Measurements from ENCODE around the gene IL4.

Gene IL4

DNA sequence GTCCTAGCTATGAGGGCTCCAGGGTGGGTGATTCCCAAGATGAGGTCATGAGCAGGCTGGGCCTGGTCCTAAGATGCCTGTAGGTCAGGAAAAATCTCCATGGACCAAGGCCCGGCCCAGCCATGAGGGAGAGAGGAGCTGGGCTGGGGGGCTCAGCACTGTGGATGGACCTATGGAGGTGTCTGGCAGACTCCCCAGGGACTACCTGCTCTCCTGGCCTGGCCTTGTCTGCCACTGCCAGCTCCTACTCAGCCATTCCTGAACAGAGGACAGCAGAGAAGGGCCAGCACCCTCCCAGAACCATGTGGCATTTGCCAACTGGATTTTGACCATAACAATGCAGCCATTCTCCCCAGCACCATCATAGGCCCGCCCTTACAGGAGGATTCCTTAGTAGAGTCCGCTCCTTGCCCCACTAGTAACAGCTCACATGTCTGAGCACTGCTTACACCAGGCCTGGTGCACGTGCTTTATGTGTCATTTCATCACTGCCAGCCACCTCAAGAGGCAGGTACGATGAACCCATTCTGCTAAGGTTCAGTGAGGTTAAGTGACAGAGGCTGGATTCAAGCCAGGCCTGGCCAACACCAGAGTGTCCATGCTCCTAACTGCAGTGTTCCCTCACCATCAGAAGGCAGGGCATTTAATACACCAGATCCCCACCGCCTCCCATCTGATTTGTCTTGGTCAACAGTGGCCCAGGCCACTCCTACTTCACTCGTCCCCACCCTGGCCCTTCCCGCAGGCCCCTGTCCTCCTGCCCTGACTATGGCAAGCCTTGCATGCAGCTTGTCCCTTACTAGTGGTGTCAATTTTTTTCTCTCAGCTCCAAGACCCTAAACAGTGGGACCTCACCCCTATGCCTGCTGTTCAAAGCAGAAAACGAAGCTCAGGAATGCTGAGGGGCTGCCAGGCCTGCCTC, 15.1 kb upstream of the IL4 start:
- DNase-seq = no peak

DNA sequence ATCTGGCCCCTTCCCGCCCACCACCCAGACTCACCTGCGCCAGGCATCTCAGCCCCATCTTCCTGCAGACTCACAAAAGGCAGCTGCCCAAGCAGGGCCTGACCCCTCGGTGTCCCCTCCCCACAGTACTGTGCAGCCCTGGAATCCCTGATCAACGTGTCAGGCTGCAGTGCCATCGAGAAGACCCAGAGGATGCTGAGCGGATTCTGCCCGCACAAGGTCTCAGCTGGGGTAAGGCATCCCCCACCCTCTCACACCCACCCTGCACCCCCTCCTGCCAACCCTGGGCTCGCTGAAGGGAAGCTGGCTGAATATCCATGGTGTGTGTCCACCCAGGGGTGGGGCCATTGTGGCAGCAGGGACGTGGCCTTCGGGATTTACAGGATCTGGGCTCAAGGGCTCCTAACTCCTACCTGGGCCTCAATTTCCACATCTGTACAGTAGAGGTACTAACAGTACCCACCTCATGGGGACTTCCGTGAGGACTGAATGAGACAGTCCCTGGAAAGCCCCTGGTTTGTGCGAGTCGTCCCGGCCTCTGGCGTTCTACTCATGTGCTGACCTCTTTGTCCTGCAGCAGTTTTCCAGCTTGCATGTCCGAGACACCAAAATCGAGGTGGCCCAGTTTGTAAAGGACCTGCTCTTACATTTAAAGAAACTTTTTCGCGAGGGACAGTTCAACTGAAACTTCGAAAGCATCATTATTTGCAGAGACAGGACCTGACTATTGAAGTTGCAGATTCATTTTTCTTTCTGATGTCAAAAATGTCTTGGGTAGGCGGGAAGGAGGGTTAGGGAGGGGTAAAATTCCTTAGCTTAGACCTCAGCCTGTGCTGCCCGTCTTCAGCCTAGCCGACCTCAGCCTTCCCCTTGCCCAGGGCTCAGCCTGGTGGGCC, 13.9 kb upstream of the IL4 start:
- no peak for DNase-seq

DNA sequence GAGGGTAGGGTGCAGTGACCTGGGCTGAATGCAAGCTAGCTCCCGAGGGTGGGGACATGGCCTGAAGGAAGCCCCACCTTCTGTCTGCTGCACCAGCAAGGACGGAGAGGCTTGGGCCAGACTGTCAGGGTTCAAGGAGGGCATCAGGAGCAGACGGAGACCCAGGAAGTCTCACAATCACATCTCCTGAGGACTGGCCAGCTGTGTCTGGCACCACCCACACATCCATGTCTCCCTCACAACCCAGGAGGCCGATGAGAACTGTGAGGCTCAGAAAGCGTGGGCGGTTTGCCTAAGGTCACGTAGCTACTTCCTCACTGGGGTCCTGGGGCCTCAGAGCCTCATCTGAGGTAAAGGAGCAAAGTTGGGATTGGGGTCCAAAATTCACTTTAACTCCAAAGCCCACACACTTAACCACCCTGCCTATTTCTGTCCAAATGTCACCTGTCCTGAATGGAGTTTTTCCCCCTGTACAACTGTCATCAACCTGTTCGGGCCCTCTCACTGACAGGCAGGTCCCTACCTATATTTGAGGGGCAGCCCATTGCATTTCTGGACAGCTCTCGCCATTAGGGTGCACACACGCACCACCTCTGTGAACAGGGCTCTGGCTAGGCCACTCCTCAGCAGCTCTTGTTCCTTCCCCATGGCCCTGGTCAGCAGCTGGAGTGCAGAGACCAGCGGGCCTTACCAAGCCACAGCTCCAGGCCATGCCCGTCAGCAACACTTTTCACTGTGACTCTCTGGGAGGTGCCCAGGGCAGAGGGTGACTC, 12.4 kb upstream of the IL4 start:
- no peak for DNase-seq

DNA sequence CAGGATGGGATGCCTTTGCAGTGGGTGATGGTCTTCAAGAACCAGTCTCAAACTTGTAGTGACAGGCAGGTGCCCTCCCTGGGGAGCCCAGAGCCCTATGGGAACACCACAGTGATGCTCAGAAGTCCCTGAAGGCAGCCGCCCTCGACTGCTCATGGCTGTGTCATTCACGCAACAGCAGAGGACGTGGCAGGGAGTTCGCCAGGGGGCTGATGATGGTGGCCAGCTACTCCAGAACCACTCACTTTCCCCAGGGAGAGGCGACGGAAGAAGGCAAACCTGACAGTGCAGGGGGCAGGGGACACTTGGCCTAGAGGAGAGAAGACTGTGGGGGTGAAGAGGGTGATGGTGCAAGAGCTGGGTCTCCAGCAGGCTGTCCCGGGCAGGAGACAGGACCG, 11.8 kb upstream of the IL4 start:
- DNase-seq = no peak

DNA sequence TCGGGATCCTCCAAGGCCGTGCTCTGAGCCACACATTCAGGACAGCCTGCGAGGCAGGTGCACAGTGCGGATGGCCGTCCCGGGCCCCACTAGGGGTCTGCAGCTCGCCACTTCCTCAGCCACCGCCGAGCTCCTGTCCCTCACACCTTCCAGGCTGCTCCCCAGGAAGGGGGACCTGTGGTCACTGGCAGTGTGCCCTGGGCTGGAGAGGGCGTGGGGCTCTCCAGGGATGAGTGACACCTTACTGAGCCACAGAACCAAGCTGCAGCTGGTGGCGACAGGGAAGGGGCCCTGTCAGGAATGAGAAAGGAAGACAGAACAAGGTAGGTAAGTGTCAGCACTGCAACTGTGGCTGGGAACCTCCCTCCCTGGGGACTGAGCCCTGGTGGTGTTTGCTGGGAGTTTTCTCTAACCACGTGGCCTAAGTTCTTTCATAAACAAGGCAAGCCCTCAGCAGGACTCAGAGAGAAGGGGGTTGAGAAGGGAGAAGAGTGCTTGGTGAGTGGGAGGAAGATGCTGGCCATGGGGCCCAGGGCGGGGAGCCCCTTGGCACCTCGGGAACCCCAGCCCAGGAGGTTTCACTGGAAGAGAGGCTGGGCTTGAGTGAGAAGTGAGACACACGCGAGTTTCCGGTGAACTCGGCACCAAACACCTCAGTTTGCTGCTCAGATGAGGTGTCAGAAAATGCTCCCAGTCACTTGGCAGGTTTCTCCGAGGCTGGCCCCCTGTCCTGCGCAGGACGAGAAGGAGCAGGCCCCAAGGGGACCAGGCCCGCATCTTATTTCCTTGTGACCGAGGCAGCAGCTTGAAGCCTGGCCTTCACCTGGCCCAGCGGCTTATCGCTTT, 10.6 kb upstream of the IL4 start:
- DNase-seq = no peak

DNA sequence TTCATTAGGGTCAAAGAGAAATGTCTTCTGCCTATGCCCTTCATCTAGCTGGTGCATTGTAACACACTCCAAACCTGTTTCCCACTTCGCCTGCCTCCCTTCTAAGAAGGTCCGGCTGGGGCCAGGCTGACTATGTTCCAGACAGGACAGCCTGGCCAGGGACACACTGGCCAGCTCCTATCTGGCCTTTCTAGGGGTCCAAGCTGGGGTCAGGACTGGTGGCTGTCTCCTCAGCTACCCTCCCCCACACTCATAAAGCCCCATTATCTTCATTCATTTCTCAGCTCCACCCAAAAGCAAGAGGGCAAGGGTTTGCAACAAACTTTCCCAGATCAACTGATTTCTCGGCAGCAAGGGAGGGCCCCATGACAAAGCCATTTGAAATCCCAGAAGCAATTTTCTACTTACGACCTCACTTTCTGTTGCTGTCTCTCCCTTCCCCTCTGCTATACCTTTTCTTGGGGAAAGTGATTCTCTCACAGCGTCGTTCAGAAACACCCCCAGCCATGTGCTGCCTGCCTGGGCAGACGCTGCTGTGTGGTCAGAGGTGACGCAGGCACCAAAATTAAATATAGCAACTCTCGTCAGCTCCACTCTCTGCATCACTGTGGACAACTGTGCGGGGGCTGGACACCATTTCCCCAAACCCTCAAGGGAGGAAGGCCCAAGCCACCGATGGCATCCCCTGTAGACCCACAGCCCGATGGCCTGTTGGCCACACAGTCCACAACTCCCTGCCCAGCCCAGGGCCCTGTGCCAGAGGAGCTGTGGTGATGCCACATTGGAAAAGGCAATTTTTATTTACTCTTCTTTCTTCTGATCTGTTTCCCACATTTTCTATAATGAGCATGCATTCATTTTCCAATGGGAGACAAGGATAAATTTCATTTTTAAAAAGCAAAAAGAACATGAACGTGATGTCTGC, 9.8 kb upstream of the IL4 start:
- DNase-seq = no peak

DNA sequence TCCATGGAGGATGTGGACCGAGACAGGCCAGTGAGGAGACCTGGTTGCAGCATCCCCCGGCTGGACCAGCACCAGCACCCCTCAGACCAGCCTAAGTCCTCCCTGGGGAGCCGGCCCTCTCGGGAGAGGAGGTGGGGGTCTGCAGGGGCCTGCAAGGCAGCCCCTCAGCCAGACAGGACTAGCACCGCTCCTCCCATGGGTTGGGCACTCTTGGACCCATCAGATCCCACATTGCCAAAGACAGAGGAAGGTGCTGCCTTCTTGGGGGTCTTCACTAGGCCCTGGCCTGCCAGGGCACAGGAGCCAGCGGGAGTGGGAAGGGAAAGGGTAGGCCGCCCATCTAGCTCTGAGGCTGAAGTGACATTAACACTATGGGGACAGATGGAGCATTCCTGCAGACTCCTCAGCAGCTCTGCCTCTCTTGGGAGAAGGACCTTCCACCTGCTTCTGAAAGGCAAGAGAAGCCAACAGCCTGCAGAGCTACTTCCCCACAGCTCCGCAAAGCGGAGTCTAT, 9.0 kb upstream of the IL4 start:
- DNase-seq = no peak

DNA sequence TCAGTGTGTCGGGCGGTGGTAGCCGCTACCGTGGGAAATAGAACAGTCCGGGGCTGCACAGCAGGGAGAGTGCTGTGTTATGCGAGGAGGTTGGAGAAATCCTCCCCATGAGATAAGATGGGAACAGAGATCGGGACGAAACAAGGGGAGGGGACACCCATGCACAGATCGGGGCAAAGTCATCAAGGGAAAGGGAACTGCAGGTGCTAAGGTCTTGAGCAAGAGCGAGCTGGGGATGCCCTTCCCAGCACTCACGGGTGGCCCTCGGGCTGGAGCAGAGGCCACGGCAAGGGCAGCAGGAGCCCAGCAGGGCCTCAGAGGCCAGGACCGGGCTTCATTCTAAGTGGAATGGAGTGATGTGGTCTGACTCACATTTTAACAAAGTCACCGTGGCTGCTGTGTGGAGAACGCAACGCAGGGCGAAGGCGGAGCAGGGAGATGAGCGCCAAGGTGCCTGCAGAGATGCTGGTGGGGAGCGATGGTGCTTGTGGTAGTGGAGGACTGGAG, 8.2 kb upstream of the IL4 start:
- DNase-seq = no peak

DNA sequence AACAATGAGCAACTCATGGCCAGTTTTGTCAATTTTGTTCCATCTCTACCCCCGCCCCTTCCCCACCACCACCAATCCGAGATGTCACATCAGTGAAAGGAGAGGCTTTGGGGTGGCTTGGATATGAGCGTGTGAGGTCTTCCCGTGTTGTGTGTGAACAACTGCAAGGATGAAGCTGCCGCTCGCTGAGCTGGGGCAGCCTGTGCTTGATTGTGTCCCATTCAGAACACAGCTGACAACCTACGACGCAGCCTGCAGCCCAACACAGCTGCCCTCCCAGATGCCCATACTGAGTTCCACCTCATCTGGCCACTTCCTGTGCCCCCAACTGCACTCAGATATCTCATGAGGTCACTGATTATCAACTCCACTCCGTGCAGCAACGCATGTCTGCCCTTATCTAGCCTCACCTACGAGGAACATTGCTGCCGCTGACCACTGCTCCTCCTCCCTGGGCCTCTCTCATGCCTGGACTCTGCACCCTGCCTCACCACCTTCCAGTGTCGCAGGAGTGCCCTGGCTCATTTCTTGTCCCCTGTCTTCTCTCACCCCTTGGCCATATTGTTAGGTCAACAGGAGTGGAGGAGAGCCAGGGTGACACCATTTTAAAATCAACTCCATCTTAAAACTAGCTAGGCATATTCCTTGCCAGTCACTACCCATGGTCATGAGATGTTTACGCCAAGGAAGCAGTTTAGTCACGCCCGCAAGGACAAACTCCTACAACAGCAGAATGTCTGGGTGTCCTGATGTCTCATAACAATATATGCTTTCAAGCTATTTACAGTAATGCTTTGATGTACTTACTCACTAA, 7.3 kb upstream of the IL4 start:
- no peak for DNase-seq

DNA sequence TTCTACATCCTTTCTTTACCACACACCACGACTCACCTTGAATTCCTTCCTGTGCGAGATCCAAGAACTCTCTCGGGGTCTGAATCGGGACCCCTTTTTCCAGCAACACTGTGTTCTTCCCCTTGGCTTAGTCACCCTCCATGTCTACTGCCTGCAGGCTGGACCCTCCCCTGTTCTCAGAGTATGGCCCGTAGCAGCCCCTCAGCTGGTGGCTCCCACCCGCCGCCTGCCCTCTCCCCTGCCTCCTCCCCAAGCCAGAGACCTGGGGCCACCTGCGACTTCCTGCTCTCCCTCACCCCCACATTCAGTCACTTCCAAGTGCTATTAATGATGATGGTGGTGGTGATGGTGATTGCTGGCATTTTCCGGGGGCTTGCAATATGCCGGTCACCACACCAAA, 6.5 kb upstream of the IL4 start:
- no peak for DNase-seq

DNA sequence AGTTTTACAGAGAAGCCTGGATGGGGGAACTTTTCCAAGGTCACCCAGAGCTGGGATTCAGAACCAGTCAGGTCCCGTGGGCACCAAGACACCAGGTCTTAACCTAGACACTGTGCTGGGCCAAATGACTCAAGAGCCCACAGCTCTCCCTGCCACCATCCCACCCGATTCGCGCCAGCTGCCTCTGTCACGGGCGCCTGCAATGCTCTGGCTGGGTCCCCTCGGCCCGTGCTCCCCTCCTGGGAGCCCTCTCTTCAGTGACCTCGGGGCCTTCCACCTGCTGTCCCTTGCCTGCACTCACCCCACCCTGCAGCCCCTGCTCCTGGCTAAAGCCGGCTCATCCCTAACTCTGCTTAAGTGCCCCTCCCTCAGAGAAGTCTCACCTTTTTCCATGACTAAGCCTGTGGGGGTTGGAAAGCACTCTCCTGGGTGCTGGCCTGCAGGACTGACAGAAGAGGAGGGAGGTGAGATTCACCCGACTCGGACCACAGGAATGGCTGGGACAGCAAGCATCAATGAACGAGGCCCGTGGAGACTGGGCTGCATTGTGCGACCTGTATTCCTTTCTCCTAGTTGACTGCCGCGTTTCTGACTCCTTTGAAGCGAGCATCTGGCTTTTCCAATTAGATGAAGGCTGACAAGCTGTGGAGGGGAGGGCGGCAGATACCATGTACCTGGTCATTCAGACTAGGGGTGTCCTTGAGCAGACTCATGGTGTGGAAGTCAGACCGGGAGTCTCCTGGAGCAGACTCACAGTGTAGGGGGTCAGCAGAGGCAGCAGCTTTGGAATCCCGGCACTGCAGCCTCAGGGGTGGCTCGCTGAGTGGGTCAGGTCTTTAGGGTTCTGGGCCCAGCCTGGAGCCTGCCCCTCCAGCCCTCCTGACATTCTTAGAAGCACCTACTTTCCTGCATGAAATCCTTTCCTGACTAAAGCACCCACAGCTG, 5.8 kb upstream of the IL4 start:
- DNase-seq = no peak

DNA sequence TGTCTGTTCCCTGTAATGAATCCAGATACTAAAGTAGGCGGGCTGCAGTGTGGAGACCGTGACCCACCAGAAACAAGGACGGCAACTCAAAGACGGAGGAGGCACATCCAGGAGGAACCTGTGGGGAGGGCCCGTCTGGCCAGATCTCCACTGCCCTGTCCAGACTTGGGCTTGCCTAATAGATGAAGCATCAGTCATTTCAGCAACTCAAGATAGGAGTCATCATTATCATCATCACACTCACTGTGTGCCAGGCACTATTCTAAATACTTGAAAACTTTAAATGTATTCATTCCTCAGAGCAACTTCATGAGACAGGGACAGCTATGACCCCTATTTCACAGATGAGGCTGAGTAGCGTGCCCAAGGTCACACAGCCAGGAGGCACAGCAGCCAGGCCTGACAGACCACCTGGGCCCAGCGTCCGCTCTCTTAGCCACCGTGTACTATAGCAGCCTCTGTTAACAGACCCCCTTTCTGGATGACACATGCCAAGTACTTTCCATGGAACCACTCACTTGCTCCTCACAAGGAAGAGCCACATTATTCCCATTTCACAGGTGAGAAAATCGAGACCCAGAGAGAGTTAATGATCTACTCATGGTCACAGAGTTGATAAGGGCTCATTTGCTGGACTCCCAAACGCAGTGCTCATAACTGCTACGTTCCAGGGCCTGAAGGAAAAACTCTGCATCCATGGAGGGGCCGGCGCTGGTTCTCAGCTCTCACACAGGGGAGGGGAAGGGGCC, 4.9 kb upstream of the IL4 start:
- no peak for DNase-seq

DNA sequence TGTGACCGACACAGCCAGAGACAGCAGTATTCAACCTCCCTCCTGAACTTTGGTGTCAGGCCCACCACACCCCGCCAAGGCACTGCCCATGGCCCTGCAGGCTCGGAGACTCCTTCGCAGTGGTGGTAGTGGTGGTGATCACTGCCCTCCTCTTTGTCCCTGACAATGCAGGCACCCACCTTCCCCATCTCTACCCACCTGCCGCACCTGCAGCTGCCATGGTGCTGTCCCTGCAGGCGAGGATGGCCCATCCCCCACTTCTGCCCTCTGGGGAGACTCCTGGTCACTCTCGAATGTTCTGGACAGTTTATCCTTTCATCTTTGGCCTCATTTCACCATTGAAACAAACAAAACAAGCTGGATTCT, 4.4 kb upstream of the IL4 start:
- DNase-seq = no peak

DNA sequence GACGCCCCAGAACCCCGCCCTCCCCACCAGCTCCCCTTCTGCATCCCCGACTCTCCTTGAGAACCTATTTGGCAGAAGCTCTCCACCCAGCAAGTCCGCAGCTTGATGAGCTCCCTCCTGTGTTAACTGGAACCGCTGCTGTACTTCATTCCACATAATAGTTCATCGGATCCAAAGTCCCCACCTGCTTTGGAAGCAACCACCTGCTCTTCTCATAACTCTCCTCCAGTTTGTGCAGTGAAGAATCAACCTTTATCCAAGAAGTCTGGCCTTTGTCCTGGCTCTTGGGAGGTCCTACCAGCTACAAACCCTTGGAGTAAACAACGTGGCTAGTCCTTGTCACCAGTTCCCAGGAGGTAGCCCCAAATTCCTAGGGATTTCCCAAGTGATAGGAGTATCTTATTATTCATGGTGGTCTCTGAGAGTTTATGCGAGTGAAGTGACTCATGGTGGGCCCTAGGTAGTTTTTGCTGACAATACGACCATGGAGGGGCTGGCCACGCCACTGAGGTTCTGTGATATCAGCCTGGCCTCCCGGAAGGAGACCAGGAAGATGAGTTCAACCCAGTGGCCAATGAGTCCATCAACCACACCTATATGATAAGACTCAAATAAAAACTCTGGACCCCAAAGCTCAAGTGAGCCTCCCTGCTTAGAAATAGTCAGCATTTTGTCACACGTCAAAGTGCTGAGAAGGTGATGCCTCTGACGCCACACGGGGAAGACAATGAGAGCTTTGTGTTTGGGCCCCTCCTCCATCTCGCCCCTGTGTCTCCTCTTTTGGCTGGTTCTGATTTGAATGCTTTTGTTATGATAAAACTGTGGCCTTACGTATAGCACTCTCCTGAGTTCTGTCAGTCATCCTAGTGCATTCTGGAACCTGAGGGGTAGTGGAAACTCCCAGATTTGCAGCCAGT, 3.6 kb upstream of the IL4 start:
- no peak for DNase-seq

DNA sequence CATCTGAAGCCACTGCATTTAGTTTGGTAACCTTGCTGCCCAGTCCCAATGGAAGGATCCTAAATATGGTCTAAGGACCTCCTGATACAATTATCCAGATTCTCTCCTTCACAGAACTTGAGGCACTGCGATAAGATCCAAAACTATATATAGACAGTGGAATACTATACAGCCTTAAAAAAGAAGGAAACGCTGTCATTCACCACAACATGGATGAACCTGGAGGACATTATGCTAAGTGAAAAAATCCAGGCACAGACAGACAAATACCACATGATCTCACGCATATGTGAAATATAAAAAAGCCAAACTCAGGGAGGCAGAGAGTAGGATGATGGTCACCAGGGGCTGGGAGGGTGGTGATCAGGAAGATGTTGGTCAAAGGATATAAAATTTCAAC, 2.8 kb upstream of the IL4 start:
- DNase-seq = no peak

DNA sequence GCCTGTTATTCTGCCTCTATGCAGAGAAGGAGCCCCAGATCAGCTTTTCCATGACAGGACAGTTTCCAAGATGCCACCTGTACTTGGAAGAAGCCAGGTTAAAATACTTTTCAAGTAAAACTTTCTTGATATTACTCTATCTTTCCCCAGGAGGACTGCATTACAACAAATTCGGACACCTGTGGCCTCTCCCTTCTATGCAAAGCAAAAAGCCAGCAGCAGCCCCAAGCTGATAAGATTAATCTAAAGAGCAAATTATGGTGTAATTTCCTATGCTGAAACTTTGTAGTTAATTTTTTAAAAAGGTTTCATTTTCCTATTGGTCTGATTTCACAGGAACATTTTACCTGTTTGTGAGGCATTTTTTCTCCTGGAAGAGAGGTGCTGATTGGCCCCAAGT, 301 bp upstream of the IL4 start:
- no peak for DNase-seq
